DMS114 treated with DMSO at 0.1 percent for 48 hours (cell line): Measurements from ENCODE around the gene NXPH4.

ENCODE experiments used
- DNase-seq: peaks from one replicate; lab custom pipeline; 2025; ENCODE audit not compliant: unreplicated experiment; lab: John Stamatoyannopoulos, UW

Gene NXPH4

GRCh38 chr12:57230381-57231155, 14.0 kb downstream of the NXPH4 start:
- DNase-seq, result no peak

- no peak for DNase-seq
Observed at GRCh38 chr12:57231276-57232021, 14.9 kb downstream of the NXPH4 start.

GRCh38 chr12:57232156-57232756, 15.7 kb downstream of the NXPH4 start:
- DNase-seq, result no peak

- no peak for DNase-seq
Observed at GRCh38 chr12:57233357-57234232, 17.0 kb downstream of the NXPH4 start.

- no peak for DNase-seq
Observed at GRCh38 chr12:57234233-57234570, 17.6 kb downstream of the NXPH4 start.

- no peak for DNase-seq
Observed at GRCh38 chr12:57234571-57235016, 18.0 kb downstream of the NXPH4 start.

GRCh38 chr12:57235017-57235727, 18.6 kb downstream of the NXPH4 start:
- no peak for DNase-seq

- no peak for DNase-seq
Observed at GRCh38 chr12:57235728-57236131, 19.1 kb downstream of the NXPH4 start.

- no peak for DNase-seq
Observed at GRCh38 chr12:57236201-57236924, 19.8 kb downstream of the NXPH4 start.

- DNase-seq, result no peak
Observed at GRCh38 chr12:57236925-57237595, 20.5 kb downstream of the NXPH4 start.

- DNase-seq, result no peak
Observed at GRCh38 chr12:57237596-57237931, 21.0 kb downstream of the NXPH4 start.

GRCh38 chr12:57237932-57238853, 21.6 kb downstream of the NXPH4 start:
- no peak for DNase-seq

GRCh38 chr12:57238854-57239554, 22.4 kb downstream of the NXPH4 start:
- DNase-seq, result peak; percentile 61

GRCh38 chr12:57239587-57240065, 23.0 kb downstream of the NXPH4 start:
- DNase-seq, result no peak

GRCh38 chr12:57240066-57240921, 23.7 kb downstream of the NXPH4 start:
- DNase-seq, result peak; percentile 63

- DNase-seq, result peak; percentile 28
Observed at GRCh38 chr12:57240926-57241401, 24.4 kb downstream of the NXPH4 start.
